ENCODE measurements around the gene GPR34.
"Not testable (repeated sequence)": the region's sequence is repeated elsewhere in the genome, so short reads cannot be mapped to it uniquely, and the experiment has no call there.

GPR34 gene

GRCh38 chrX:41664908-41665307, 23.9 kb upstream of the GPR34 start:
- no peak for DNase-seq (ENCODE audit: low read depth)
- no peak for TF ChIP-seq CTCF (IDR thresholded peaks at IDR 0.05; ENCODE audit: insufficient read depth, low read depth, low read length, missing control alignments)
- no peak overlapping the region for H3K4me3 ChIP-seq (ENCODE audit: low read depth, low read length)

DNA sequence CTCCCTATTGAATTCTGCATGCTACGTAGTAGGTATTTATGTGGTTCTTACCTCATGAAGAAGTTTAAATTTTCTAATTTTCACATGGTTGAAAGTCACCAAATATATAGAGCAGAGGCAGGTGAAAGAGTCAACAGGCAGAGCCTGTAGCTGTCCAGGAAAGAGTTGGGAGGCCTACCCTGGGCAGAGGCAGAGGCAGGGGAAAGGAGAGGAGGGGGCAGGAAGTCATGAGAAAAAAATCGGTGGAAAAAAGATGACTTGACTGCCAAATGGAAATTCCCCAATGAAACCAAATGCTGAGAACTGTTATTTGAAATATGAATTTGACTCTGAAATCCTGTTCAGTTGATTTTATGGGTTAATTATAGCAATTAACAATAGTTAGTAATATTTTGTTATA, 23.1 kb upstream of the GPR34 start:
- no peak for TF ChIP-seq CTCF (IDR thresholded peaks at IDR 0.05; ENCODE audit: insufficient read depth, low read depth, low read length, missing control alignments)
- no peak overlapping the region for H3K4me3 ChIP-seq (ENCODE audit: low read depth, low read length)
- DNase-seq (ENCODE audit: low read depth) = no peak

GRCh38 chrX:41666251-41666650, 22.5 kb upstream of the GPR34 start:
- H3K4me3 ChIP-seq (ENCODE audit: low read depth, low read length) = no peak overlapping the region
- DNase-seq (ENCODE audit: low read depth) = no peak
- no peak for TF ChIP-seq CTCF (IDR thresholded peaks at IDR 0.05; ENCODE audit: insufficient read depth, low read depth, low read length, missing control alignments)

DNA sequence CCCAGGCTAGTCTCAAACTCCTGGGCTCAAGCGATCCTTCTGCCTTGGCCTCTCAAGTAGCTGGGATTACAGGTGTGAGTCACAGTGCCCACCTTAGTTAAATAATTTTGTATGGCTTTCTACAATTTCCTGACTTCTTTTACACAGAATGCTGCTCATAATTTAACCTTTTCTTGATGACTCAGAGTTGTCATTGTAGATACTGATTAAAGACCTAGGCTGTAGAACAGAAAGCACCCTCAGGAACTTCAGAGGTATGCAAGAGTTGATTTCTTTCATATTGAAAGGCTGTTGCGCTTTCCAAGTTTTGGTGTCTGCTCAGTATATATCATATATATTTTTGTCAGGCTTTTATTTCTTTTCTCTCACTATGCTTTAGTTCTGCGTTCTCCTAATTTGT, 21.1 kb upstream of the GPR34 start:
- no peak overlapping the region for H3K4me3 ChIP-seq (ENCODE audit: low read depth, low read length)
- no peak for TF ChIP-seq CTCF (IDR thresholded peaks at IDR 0.05; ENCODE audit: insufficient read depth, low read depth, low read length, missing control alignments)
- DNase-seq (ENCODE audit: low read depth) = no peak

DNA sequence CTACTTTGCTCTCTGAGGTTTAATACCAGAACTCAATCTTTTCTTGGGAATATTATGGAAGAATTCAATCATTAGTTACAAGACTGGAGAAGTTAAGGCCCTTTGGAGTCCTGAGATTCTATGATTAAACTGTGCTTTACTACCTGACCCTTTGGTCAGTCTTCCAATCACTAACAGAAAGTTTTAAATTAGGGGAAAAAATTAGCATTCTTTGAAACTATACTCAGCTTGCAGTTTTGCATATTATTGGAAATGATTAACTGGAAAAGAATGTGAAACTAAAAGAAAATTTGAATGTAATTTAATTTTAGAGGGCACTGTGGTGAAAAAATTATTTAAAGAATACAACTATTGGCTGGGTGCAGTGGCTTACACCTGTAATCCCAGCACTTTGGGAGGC, 18.7 kb upstream of the GPR34 start:
- TF ChIP-seq CTCF (IDR thresholded peaks at IDR 0.05; ENCODE audit: insufficient read depth, low read depth, low read length, missing control alignments) = no peak
- no peak for DNase-seq (ENCODE audit: low read depth)
- no peak overlapping the region for H3K4me3 ChIP-seq (ENCODE audit: low read depth, low read length)

DNA sequence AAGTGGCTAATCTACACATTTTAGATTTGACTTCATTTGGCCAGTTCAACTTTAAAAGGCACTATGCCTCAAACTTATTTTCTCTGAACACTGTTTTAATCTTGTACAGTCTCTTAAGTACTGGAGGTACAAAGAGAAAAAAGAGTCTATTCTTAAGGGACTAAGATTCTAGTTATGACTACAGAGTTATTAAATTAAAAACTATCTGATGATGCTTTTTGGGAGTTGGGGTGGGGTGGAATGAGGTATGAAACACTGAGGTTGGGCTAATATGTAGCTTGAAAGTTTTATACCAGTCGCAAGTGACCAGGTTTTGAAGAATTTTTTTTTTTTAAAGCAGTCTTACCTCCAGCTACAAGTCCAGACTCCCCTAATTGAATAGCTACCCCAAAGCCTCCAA, 17.7 kb upstream of the GPR34 start:
- H3K4me3 ChIP-seq (ENCODE audit: low read depth, low read length) = no peak overlapping the region
- DNase-seq (ENCODE audit: low read depth) = no peak
- TF ChIP-seq CTCF (IDR thresholded peaks at IDR 0.05; ENCODE audit: insufficient read depth, low read depth, low read length, missing control alignments) = no peak

GRCh38 chrX:41672643-41673042, 16.1 kb upstream of the GPR34 start:
- H3K4me3 ChIP-seq (ENCODE audit: low read depth, low read length) = no peak overlapping the region
- TF ChIP-seq CTCF (IDR thresholded peaks at IDR 0.05; ENCODE audit: insufficient read depth, low read depth, low read length, missing control alignments) = no peak
- DNase-seq (ENCODE audit: low read depth) = no peak

DNA sequence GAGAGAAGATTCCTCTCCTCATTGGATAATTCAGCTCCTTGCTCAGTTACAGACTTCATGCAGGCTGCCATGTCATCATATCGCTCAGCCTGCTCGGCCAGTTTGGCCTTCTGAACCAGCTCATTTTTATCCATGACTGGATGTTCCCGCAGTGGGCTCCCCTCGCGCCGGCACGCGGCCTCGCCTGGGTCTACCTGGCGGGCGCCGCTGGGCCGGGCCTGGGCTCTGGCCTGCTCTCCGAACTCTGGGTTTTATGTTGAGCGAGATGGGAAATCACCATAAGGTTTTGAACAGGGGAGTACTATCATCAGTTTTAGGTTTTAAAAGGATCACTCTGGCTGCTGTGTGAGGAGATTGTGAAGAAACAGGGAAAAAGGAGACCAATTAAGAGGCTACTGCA, 12.4 kb upstream of the GPR34 start:
- not testable (repeated sequence) for H3K4me3 ChIP-seq (ENCODE audit: low read depth, low read length)

More for the DNA sequence above, 12.4 kb upstream of the GPR34 start:
- DNase-seq (ENCODE audit: low read depth) = not testable (repeated sequence)

All from GM12865 (cell line).